DMS114 treated with DMSO at 0.1 percent for 48 hours (cell line): ENCODE results near the gene ZFAND5.

Source experiments
- DNase-seq: peaks from one replicate; lab custom pipeline; 2025; ENCODE audit not compliant: unreplicated experiment; lab: John Stamatoyannopoulos, UW

Gene ZFAND5

GRCh38 chr9:72363236-72363635, 1.8 kb downstream of the ZFAND5 start:
- DNase-seq: no peak

- peak; percentile 38 for DNase-seq
These were observed 2.3 kb downstream of the ZFAND5 start for GRCh38 chr9:72362680-72363139.

GRCh38 chr9:72362118-72362531, 2.9 kb downstream of the ZFAND5 start:
- DNase-seq: no peak

GRCh38 chr9:72361217-72361616, 3.8 kb downstream of the ZFAND5 start:
- no peak for DNase-seq

GRCh38 chr9:72360324-72360723, 4.7 kb downstream of the ZFAND5 start:
- no peak for DNase-seq

- no peak for DNase-seq
These were observed 8.9 kb downstream of the ZFAND5 start for GRCh38 chr9:72356041-72356582.

- no peak for DNase-seq
These were observed 9.9 kb downstream of the ZFAND5 start for GRCh38 chr9:72355153-72355552.

GRCh38 chr9:72354704-72355103, 10.3 kb downstream of the ZFAND5 start:
- no peak for DNase-seq

GRCh38 chr9:72353455-72354116, 11.4 kb downstream of the ZFAND5 start:
- DNase-seq: no peak

- DNase-seq: no peak
These were observed 12.1 kb downstream of the ZFAND5 start for GRCh38 chr9:72352911-72353388.

GRCh38 chr9:72351538-72352453, 13.2 kb downstream of the ZFAND5 start:
- no peak for DNase-seq

- no peak for DNase-seq
These were observed 15.1 kb downstream of the ZFAND5 start for GRCh38 chr9:72349911-72350310.

- DNase-seq: no peak
These were observed 15.8 kb downstream of the ZFAND5 start for GRCh38 chr9:72349240-72349639.

GRCh38 chr9:72346333-72346732, 18.7 kb downstream of the ZFAND5 start:
- DNase-seq: no peak

- DNase-seq: no peak
These were observed 26.4 kb downstream of the ZFAND5 start for GRCh38 chr9:72338631-72339030.

GRCh38 chr9:72337286-72337685, 27.7 kb downstream of the ZFAND5 start:
- DNase-seq: no peak

GRCh38 chr9:72334658-72335337, 30.2 kb downstream of the ZFAND5 start:
- no peak for DNase-seq

- no peak for DNase-seq
These were observed 31.3 kb downstream of the ZFAND5 start for GRCh38 chr9:72333709-72334108.

GRCh38 chr9:72333197-72333596, 31.8 kb downstream of the ZFAND5 start:
- DNase-seq: no peak

- no peak for DNase-seq
These were observed 32.7 kb downstream of the ZFAND5 start for GRCh38 chr9:72332351-72332750.

GRCh38 chr9:72327631-72328030, 37.4 kb downstream of the ZFAND5 start:
- no peak for DNase-seq
